Stomach (tissue), 9 donors: ENCODE results near the gene TRNP1. TPM values are rescaled to one million over a fixed set of nuclear protein-coding genes. Genes with fewer than 3 reads are reported as not detected.

ENCODE experiments used
- DNase-seq, 2 donors: peaks; one replicate each; pipeline versions ENCODE4 v3.0.0 to v3.0.0-alpha.2; 2013 to 2019
- H3K27ac ChIP-seq, 5 donors: fragments of 200-600 bp in 4 of 5; sonication (generic) in 4 of 5; one replicate each; pipeline ENCODE4 v1.5.1; 2013 to 2019; ENCODE audit warnings: mild to moderate bottlenecking in 1 of 5, moderate library complexity in 1 of 5
- H3K27me3 ChIP-seq, 3 donors: fragments of 200-600 bp; sonication (generic); one replicate each; pipeline ENCODE4 v1.5.1; 2017 to 2019; ENCODE audit warnings: mixed run types in 1 of 3
- H3K36me3 ChIP-seq, 4 donors: fragments of 200-600 bp; sonication (generic); 1 replicate in 3 of 4; 2 replicates in 1 of 4; pipeline ENCODE4 v1.5.1; 2016 to 2019
- H3K4me1 ChIP-seq, 4 donors: fragments of 200-600 bp; sonication (generic); one replicate each; pipeline ENCODE4 v1.5.1; 2016 to 2019
- H3K4me3 ChIP-seq, 4 donors: fragments of 200-600 bp; sonication (generic) in 3 of 4; one replicate each; pipeline ENCODE4 v1.5.1; 2016 to 2019; ENCODE audit warnings: mild to moderate bottlenecking in 1 of 4
- H3K9me3 ChIP-seq, 4 donors: fragments of 200-600 bp; sonication (generic); one replicate each; pipeline ENCODE4 v1.5.1; 2016 to 2019
- EP300 ChIP-seq: sonication (generic); formaldehyde crosslinking; IDR thresholded peaks from one replicate; pipeline ENCODE4 v1.6.1; 2017; ENCODE audit warnings: antibody characterized with exemption
- POLR2A ChIP-seq, 4 donors: fragments of 450-650 bp; IDR thresholded peaks; one replicate each; pipeline ENCODE4 v1.6.1; 2016; ENCODE audit warnings: antibody characterized with exemption in 4 of 4, control low read depth in 2 of 4, mild to moderate bottlenecking in 1 of 4, moderate library complexity in 1 of 4
- POLR2AphosphoS5 ChIP-seq, 3 donors: sonication (generic); formaldehyde crosslinking; IDR thresholded peaks; one replicate each; pipeline ENCODE4 v1.6.1; 2016; ENCODE audit warnings: antibody characterized with exemption in 3 of 3
- WGBS, 5 donors: extraction: QIAGEN DNeasy Blood & Tissue Kit in 3 of 5; methylation state at CpG; one replicate each; pipeline versions ENCODE4 v1.1.5 to v1.1.7; 2013 to 2018; 5-methylcytosine and 5-hydroxymethylcytosine counted together
- intact Hi-C: fragments of 100-400 bp; cut with DNase I; formaldehyde crosslinking; loops from one replicate; pipeline ENCODE4 v1.15.1; 2023; ENCODE audit warnings: low total_unique reads
- polyA plus RNA-seq, 3 donors: library from polyadenylated mRNA; stranded (reverse); fragments of 200-250 nt; gene quantifications; one replicate each; pipeline ENCODE4 v1.2.3, GENCODE V29; 2013
- total RNA-seq, 5 donors: library from RNA; depleted of rRNA; stranded (reverse); fragments of >200 nt; gene quantifications; one replicate each; pipeline versions ENCODE4 v1.1.0 to v1.2.3, GENCODE V29; 2014 to 2016
- TF ChIP-seq, protein P1 (sequence below), 7 experiments: fragments of 450-650 bp in 4 of 7; fragments of 200-600 bp in 3 of 7; sonication (generic) in 3 of 7; IDR thresholded peaks; one replicate each; pipeline ENCODE4 v1.5.1; 2016 to 2019; ENCODE audit warnings: antibody characterized with exemption in 7 of 7, control low read depth in 2 of 7, mild to moderate bottlenecking in 1 of 7
- donor health status: healthy with polysubstance abuse.
- donor health status: Bipolar disorder and iron deficiency.
- donor health status: healthy.

TRNP1 gene
- total and polyA plus RNA-seq, 8 donors: 1.7 to 216 (median 107) TPM

DNA sequence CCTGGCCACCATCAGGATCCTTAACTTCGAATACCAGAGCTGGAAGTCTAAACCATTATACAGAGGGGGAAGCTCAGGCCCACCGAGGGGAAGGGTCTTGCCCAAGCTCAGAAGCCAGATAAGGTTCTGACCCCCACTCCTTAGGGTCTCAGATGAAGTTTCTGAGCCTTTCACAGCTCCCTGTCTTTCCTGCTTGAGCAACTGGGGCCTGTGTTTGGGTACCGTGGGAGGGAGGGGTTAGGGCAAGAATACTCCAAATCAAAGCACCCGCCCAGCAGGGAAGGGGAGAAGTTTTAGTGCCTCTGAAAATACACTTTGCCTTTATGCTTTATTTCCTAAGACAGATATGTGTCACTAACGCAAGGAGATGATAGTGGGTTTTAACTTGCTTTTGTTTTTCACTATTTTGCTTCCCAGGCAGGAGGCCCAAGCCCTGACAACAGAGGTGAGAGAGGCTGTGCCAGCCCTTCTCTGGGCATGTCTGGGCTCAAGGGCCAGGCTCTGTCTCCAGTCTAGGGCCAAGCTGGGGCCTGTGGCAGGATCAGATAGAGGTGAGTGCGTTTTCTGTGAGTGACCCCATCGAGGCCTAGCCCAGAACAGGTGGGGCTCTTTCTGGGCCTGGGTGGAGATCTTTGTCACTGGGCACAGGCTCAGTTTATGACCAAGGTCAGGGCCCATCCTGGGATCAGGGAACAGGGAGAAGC, 39.7 kb downstream of the TRNP1 start:
- DNase-seq: peak; percentile 65 to 68
- 40 to 49% (median 45%) methylated on average over 5 to 7 of the region's 7 CpGs for WGBS, 5 donors
- peak overlapping the region; percentile 43 to 78 (median 72) for H3K27ac ChIP-seq
- TF ChIP-seq POLR2AphosphoS5 (IDR thresholded peaks at IDR 0.05): no peak
- no peak for TF ChIP-seq POLR2A (IDR thresholded peaks at IDR 0.05)
- peaks cover 17 to 34% (median 28%) of the 10 kb centered on the region in 4 donors for H3K4me1 ChIP-seq
- H3K36me3 ChIP-seq: no peaks in the 10 kb centered on the region
- intact Hi-C loops: no loop called here
- no peaks in the 10 kb centered on the region for H3K27me3 ChIP-seq
- no peaks in the 10 kb centered on the region for H3K9me3 ChIP-seq
- no peak overlapping the region for H3K4me3 ChIP-seq

DNA sequence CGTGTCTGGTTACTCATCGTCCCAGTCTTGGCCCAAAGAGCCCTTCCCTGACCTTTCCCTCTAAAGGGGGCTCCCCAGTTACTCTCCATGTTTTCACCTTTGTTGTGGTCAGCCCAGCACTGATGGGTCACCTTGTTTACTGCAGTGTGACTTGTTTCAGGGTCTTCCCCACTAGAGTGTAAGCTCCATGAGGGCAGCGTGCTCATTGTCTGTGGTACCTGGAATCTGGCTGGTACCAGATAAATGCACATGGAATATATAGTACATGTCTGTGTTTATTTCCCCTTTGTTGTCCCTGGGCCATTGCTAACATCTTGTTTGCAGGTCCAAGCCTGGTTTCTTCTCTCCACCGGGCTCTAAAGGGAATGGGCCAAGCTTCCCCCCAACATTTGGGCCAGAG, 41.9 kb downstream of the TRNP1 start:
- Histone ChIP-seq H3K36me3 (no peaks in the 10 kb centered on the region), H3K9me3 (no peaks in the 10 kb centered on the region), H3K27me3 (no peaks in the 10 kb centered on the region), H3K27ac (no peak overlapping the region), H3K4me1 (peaks cover 14 to 29% (median 25%) of the 10 kb centered on the region in 4 donors), H3K4me3 (no peak overlapping the region)
- DNase-seq: no peak
- TF ChIP-seq EP300 (no peak), POLR2AphosphoS5 (IDR thresholded peaks at IDR 0.05) (no peak), POLR2A (IDR thresholded peaks at IDR 0.05) (no peak)
- TF ChIP-seq, protein P1, sequence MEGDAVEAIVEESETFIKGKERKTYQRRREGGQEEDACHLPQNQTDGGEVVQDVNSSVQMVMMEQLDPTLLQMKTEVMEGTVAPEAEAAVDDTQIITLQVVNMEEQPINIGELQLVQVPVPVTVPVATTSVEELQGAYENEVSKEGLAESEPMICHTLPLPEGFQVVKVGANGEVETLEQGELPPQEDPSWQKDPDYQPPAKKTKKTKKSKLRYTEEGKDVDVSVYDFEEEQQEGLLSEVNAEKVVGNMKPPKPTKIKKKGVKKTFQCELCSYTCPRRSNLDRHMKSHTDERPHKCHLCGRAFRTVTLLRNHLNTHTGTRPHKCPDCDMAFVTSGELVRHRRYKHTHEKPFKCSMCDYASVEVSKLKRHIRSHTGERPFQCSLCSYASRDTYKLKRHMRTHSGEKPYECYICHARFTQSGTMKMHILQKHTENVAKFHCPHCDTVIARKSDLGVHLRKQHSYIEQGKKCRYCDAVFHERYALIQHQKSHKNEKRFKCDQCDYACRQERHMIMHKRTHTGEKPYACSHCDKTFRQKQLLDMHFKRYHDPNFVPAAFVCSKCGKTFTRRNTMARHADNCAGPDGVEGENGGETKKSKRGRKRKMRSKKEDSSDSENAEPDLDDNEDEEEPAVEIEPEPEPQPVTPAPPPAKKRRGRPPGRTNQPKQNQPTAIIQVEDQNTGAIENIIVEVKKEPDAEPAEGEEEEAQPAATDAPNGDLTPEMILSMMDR (IDR thresholded peaks at IDR 0.05): no peak
- intact Hi-C loops: no loop called here
- 95 to 97% (median 96%) methylated on average over 4 of the region's 4 CpGs for WGBS, 5 donors

DNA sequence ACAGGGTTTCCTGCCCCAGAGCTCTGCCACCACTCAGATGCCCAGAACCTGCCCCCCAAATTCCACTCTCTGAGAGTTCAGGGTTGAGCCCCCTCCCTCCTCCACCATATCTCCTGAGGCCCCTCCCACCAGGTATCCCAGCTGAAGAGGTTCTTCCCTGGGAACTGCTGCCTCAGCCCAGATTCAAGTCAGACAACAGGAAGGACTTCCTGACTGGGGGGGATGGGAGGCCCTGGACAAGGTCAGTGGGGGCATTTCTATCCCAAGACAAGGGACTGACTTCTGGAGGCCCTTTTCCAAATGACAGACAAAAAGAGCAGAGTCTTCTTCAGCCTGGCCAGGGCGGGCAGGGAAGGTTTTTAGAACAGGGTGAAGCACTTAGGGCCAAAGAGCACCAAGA, 43.2 kb downstream of the TRNP1 start:
- H3K27me3 ChIP-seq: no peaks in the 10 kb centered on the region
- TF ChIP-seq, protein P1 (IDR thresholded peaks at IDR 0.05): no peak
- TF ChIP-seq EP300 (no peak), POLR2A (IDR thresholded peaks at IDR 0.05) (no peak), POLR2AphosphoS5 (IDR thresholded peaks at IDR 0.05) (no peak)
- no peak overlapping the region for H3K27ac ChIP-seq
- H3K4me1 ChIP-seq: peaks cover 8 to 19% (median 17%) of the 10 kb centered on the region in 4 donors
- intact Hi-C loops: no loop called here
- no peaks in the 10 kb centered on the region for H3K36me3 ChIP-seq
- no peaks in the 10 kb centered on the region for H3K9me3 ChIP-seq
- no peak for DNase-seq
- no peak overlapping the region for H3K4me3 ChIP-seq
- 89 to 95% (median 90%) methylated on average over 1 of the region's 1 CpG for WGBS, 5 donors

DNA sequence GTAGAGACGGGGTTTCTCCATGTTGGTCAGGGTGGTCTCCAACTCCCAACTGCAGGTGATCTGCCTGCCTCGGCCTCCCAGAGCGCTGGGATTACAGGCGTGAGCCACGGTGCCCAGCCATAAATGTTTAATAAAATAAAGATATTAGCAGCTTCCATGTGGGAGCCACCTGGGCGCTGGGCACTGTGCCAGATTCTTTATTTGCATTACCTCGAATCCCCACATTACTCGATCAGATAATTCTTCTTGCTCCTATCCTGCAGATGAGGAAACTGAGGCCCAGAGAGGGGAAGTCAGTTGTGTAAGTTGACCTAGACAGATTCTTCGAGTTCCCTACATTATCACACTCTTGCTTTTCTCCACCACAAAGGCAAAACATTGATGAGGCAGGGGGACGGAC, 44.0 kb downstream of the TRNP1 start:
- intact Hi-C loops: no loop called here
- H3K4me1 ChIP-seq: peaks cover 3 to 12% (median 10%) of the 10 kb centered on the region in 4 donors
- no peak for DNase-seq
- 48 to 57% (median 54%) methylated on average over 10 of the region's 10 CpGs for WGBS, 5 donors
- no peak overlapping the region for H3K27ac ChIP-seq
- H3K27me3 ChIP-seq: no peaks in the 10 kb centered on the region
- H3K4me3 ChIP-seq: no peak overlapping the region
- TF ChIP-seq POLR2A (IDR thresholded peaks at IDR 0.05): no peak
- no peak for TF ChIP-seq POLR2AphosphoS5 (IDR thresholded peaks at IDR 0.05)
- no peak for TF ChIP-seq EP300
- TF ChIP-seq, protein P1 (IDR thresholded peaks at IDR 0.05): no peak
- H3K9me3 ChIP-seq: no peaks in the 10 kb centered on the region
- no peaks in the 10 kb centered on the region for H3K36me3 ChIP-seq

DNA sequence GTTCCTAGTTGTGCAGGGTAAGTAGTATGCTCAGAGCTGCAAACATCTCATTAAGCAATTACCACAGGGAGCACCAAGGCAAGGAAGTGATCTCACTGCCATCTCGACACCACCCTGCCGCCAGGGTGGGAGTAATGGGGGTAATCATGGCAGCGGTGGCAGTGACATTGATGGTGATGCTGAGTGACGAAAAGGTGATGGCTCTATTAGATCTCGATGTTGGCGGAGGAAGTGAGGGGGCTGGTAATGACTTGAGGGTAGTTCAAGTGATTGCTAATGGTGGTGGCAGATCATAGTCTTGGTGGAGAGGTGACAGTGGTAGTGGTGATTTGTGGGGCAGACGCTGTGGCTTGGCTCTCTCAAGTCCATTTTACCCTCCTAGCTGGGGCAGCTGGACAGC, 44.5 kb downstream of the TRNP1 start:
- no peak for DNase-seq
- H3K27me3 ChIP-seq: no peaks in the 10 kb centered on the region
- no peaks in the 10 kb centered on the region for H3K36me3 ChIP-seq
- intact Hi-C loops: no loop called here
- 82 to 90% (median 85%) methylated on average over 7 of the region's 7 CpGs for WGBS, 5 donors
- H3K9me3 ChIP-seq: no peaks in the 10 kb centered on the region
- no peak overlapping the region for H3K27ac ChIP-seq
- TF ChIP-seq POLR2AphosphoS5 (IDR thresholded peaks at IDR 0.05) (no peak), POLR2A (IDR thresholded peaks at IDR 0.05) (no peak), EP300 (no peak)
- TF ChIP-seq, protein P1 (IDR thresholded peaks at IDR 0.05): no peak
- H3K4me1 ChIP-seq: peaks cover under 1 to 7% (median 6%) of the 10 kb centered on the region in 4 donors
- no peak overlapping the region for H3K4me3 ChIP-seq
